Measurements from ENCODE around the gene PNPLA5. TPM values are rescaled to one million over a fixed set of nuclear protein-coding genes. Genes with fewer than 3 reads are reported as not detected.
"Not testable (repeated sequence)": the region's sequence is repeated elsewhere in the genome, so short reads cannot be mapped to it uniquely, and the experiment has no call there.

Gene PNPLA5
- total RNA-seq, 2 donors from 2014 or later = not detected

GRCh38 chr22:43919106-43919973, 27.5 kb upstream of the PNPLA5 start:
- Mint-ChIP-seq H3K4me1 (ENCODE audit: low read depth) (peaks cover 4% of the 10 kb centered on the region), H3K27ac (no peak overlapping the region), H3K4me3 (no peak overlapping the region), H3K36me3 (ENCODE audit: insufficient read depth in 2 of 2) (peaks cover 0 to 3% of the 10 kb centered on the region in 2 donors), H3K9me3 (no peaks in the 10 kb centered on the region), H3K27me3 (ENCODE audit: low read depth) (peaks cover 10% of the 10 kb centered on the region)
- ATAC-seq (replicated peaks in 1 of 2) (no peak), DNase-seq (no peak)

GRCh38 chr22:43917521-43917920, 25.7 kb upstream of the PNPLA5 start:
- no peak for ATAC-seq (replicated peaks in 1 of 2)
- no peak for DNase-seq
- Mint-ChIP-seq H3K9me3 (no peaks in the 10 kb centered on the region), H3K4me1 (ENCODE audit: low read depth) (no peaks in the 10 kb centered on the region), H3K4me3 (no peak overlapping the region), H3K36me3 (ENCODE audit: insufficient read depth in 2 of 2) (no peaks in the 10 kb centered on the region), H3K27me3 (ENCODE audit: low read depth) (peaks cover 12% of the 10 kb centered on the region), H3K27ac (no peak overlapping the region)

DNA sequence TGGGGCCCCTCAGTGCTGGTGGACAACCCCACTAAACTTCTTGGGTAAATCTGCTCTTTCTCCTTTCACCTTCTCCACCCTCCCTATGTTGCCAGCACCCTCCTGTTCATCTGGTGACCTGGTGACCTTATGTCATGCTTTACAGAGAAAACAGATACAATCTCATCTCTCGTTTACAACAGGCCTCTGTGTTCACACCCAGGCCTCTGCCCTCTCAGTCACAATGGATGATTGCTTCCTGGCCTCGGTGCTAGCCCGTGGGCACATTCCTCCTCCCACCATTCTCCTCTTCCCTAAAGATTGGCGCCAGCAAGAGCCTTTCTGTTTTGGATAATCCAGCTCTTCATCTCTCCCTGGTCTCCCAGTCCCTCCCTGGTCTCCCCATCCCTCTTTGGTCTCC, 19.5 kb upstream of the PNPLA5 start:
- Mint-ChIP-seq H3K4me3 (no peak overlapping the region), H3K4me1 (ENCODE audit: low read depth) (no peaks in the 10 kb centered on the region), H3K27me3 (ENCODE audit: low read depth) (peaks cover 31% of the 10 kb centered on the region), H3K27ac (no peak overlapping the region), H3K36me3 (ENCODE audit: insufficient read depth in 2 of 2) (no peaks in the 10 kb centered on the region), H3K9me3 (no peaks in the 10 kb centered on the region)
- ATAC-seq (replicated peaks in 1 of 2) (no peak), DNase-seq (no peak)

GRCh38 chr22:43910178-43910695, 18.4 kb upstream of the PNPLA5 start:
- H3K4me1 Mint-ChIP-seq (ENCODE audit: low read depth) = no peaks in the 10 kb centered on the region
- H3K27me3 Mint-ChIP-seq (ENCODE audit: low read depth) = peaks cover 31% of the 10 kb centered on the region
- no peak overlapping the region for H3K27ac Mint-ChIP-seq
- ATAC-seq (replicated peaks in 1 of 2) = no peak
- DNase-seq = no peak
- H3K9me3 Mint-ChIP-seq = no peaks in the 10 kb centered on the region
- H3K4me3 Mint-ChIP-seq = no peak overlapping the region
- no peaks in the 10 kb centered on the region for H3K36me3 Mint-ChIP-seq (ENCODE audit: insufficient read depth in 2 of 2)

- H3K9me3 Mint-ChIP-seq = no peaks in the 10 kb centered on the region
Observed at GRCh38 chr22:43909708-43910107, 17.9 kb upstream of the PNPLA5 start.

DNA sequence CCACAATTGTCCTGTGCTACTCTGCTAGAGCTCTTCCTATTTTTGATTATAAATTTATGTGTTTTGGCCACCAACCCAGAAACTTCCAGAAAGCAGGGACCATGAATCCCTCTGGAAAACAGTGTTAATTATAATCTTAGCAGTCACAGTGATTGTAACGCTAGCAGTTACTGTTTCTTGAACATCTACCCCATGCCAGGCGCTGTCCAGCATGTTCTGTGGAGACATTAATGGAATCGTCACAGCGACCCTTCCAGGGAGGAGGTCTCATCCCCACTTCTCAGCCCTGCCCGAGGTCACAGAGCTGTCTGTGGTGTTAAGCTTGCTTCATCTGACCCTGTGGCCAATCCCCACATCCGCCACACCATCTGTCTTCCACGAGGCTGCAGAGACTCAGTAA, 13.9 kb upstream of the PNPLA5 start:
- H3K27me3 Mint-ChIP-seq (ENCODE audit: low read depth) = peaks cover 14% of the 10 kb centered on the region
- H3K9me3 Mint-ChIP-seq = no peaks in the 10 kb centered on the region
- no peaks in the 10 kb centered on the region for H3K36me3 Mint-ChIP-seq (ENCODE audit: insufficient read depth in 2 of 2)
- H3K4me1 Mint-ChIP-seq (ENCODE audit: low read depth) = no peaks in the 10 kb centered on the region
- no peak overlapping the region for H3K4me3 Mint-ChIP-seq
- no peak overlapping the region for H3K27ac Mint-ChIP-seq
- ATAC-seq (replicated peaks in 1 of 2) = no peak
- DNase-seq = no peak

More at GRCh38 chr22:43909708-43910107, 17.9 kb upstream of the PNPLA5 start:
- H3K27me3 Mint-ChIP-seq (ENCODE audit: low read depth) = peaks cover 31% of the 10 kb centered on the region
- H3K36me3 Mint-ChIP-seq (ENCODE audit: insufficient read depth in 2 of 2) = no peaks in the 10 kb centered on the region
- no peak overlapping the region for H3K27ac Mint-ChIP-seq
- DNase-seq = no peak
- no peaks in the 10 kb centered on the region for H3K4me1 Mint-ChIP-seq (ENCODE audit: low read depth)
- ATAC-seq (replicated peaks in 1 of 2) = no peak
- H3K4me3 Mint-ChIP-seq = no peak overlapping the region

- DNase-seq = peak; percentile 25 to 27
- not testable (repeated sequence) for ATAC-seq (replicated peaks in 1 of 2); H3K27me3 Mint-ChIP-seq (ENCODE audit: low read depth); H3K27ac Mint-ChIP-seq; H3K9me3 Mint-ChIP-seq; H3K4me3 Mint-ChIP-seq; H3K4me1 Mint-ChIP-seq (ENCODE audit: low read depth); H3K36me3 Mint-ChIP-seq (ENCODE audit: insufficient read depth in 2 of 2)
Observed at GRCh38 chr22:43904412-43904811, 12.6 kb upstream of the PNPLA5 start.

- H3K27ac Mint-ChIP-seq; H3K4me3 Mint-ChIP-seq; DNase-seq; H3K9me3 Mint-ChIP-seq; ATAC-seq (replicated peaks in 1 of 2); H3K4me1 Mint-ChIP-seq (ENCODE audit: low read depth); H3K27me3 Mint-ChIP-seq (ENCODE audit: low read depth); H3K36me3 Mint-ChIP-seq (ENCODE audit: insufficient read depth in 2 of 2): not testable (repeated sequence)
Observed at GRCh38 chr22:43903033-43903432, 11.2 kb upstream of the PNPLA5 start.

DNA sequence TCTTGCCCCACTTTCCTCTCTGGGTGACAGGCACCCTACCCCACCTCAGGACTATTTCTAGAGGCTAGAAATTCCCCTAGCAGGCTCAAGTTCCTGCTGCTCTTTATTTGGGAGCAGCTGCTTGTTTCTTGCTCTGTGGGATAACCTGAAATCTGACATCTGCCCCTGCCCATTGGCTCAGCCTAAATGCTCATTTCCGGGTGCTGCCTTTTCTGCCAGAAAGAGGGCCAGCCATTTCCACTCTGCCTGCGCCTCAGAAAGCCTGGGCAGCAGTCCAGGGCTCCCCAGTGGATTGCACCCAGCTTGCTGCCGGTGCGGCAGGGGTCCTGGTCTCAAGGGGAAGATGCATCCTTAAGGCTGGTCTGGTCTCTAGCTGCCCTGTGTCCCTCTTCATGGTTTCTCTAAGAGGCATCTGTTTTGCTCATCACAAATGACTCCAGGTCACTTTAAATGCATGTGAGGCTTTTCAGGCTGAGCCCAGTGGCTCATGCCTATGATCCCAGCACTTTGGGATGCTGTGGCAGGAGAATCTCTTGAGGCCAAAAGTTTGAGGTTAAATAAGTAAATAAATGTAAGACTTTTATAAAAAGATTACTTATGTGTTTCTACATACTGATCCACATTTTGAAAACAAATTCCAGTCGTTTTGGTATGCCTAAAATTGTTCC, 10.3 kb upstream of the PNPLA5 start:
- H3K9me3 Mint-ChIP-seq = no peaks in the 10 kb centered on the region
- H3K4me3 Mint-ChIP-seq = no peak overlapping the region
- ATAC-seq (replicated peaks in 1 of 2) = no peak
- no peak for DNase-seq
- H3K36me3 Mint-ChIP-seq (ENCODE audit: insufficient read depth in 2 of 2) = no peaks in the 10 kb centered on the region
- H3K27ac Mint-ChIP-seq = no peak overlapping the region
- H3K27me3 Mint-ChIP-seq (ENCODE audit: low read depth) = no peaks in the 10 kb centered on the region
- H3K4me1 Mint-ChIP-seq (ENCODE audit: low read depth) = no peaks in the 10 kb centered on the region

- Mint-ChIP-seq H3K36me3 (ENCODE audit: insufficient read depth in 2 of 2) (no peaks in the 10 kb centered on the region), H3K27me3 (ENCODE audit: low read depth) (no peaks in the 10 kb centered on the region), H3K9me3 (no peaks in the 10 kb centered on the region), H3K27ac (no peak overlapping the region), H3K4me3 (no peak overlapping the region), H3K4me1 (ENCODE audit: low read depth) (no peaks in the 10 kb centered on the region)
- DNase-seq (no peak), ATAC-seq (replicated peaks in 1 of 2) (no peak)
Observed at GRCh38 chr22:43900206-43900605, 8.4 kb upstream of the PNPLA5 start.

DNA sequence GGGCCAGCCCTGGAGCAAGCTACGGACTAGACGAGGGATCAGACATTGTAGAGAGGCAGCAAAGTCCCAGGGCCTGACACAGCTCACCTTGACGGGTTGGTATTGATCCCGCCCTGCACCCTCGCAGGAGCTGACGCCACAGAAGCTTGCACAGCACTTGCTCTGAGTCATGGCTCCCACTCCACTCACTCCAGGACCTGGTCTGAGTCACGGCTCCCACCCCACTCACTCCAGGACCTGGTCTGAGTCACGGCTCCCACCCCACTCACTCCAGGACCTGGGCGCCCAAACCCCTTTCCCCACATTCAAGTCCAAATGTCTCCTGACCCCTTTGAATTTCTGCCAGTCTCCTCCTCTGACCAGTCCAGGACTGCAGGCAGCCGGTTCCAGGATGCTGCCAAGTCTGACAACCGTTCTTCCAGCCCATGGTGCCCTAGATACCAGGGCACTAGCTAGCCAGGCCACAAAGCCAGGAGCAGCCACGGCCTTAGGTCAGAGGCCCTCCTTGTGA, 6.0 kb upstream of the PNPLA5 start:
- DNase-seq = peak in 1 of 2 donors; percentile 20
- no peaks in the 10 kb centered on the region for H3K9me3 Mint-ChIP-seq
- ATAC-seq (replicated peaks in 1 of 2) = peak; percentile 24 to 79
- H3K4me3 Mint-ChIP-seq = no peak overlapping the region
- peaks cover 13% of the 10 kb centered on the region for H3K27me3 Mint-ChIP-seq (ENCODE audit: low read depth)
- H3K27ac Mint-ChIP-seq = no peak overlapping the region
- H3K4me1 Mint-ChIP-seq (ENCODE audit: low read depth) = no peaks in the 10 kb centered on the region
- no peaks in the 10 kb centered on the region for H3K36me3 Mint-ChIP-seq (ENCODE audit: insufficient read depth in 2 of 2)

DNA sequence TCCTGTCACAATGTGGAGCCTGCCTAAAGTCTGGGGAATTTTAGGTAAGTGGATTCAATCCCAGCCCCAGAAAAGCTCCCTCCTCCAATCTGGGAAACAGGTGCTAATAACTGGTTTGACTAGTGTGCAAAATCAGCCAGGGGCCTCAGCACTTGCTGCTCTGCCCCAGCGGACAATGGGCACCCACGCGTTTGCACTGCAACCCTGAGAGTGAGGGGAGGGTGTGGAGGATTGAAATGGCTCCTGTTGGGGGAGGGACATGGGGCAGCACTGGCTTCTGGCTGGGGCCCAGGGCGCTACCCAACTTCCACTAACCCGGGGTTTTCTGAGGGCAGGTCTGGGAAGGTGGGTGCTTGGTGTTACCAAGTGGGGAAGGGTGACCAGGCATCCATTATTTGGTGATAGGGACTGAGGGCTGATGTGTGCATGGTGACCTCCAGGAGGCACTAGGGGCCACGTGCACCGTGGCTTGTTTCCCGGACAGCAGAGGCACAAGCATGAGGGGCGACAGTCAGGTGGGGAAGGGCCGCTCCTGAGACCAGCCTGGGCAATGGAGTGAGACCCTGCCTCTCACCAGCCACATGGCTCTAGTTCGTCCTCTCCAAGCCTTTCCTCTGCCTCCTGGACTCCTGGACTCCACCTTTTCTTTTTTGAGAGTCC, 4.3 kb upstream of the PNPLA5 start:
- Mint-ChIP-seq H3K9me3 (no peaks in the 10 kb centered on the region), H3K36me3 (ENCODE audit: insufficient read depth in 2 of 2) (no peaks in the 10 kb centered on the region), H3K27ac (no peak overlapping the region), H3K4me3 (no peak overlapping the region), H3K27me3 (ENCODE audit: low read depth) (peaks cover 18% of the 10 kb centered on the region), H3K4me1 (ENCODE audit: low read depth) (no peaks in the 10 kb centered on the region)
- ATAC-seq (replicated peaks in 1 of 2) = no peak
- no peak for DNase-seq

- no peak overlapping the region for H3K27ac Mint-ChIP-seq
Observed at GRCh38 chr22:43894122-43894521, 2.3 kb upstream of the PNPLA5 start.

More at GRCh38 chr22:43894122-43894521, 2.3 kb upstream of the PNPLA5 start:
- DNase-seq = no peak
- H3K4me3 Mint-ChIP-seq = no peak overlapping the region
- no peak for ATAC-seq (replicated peaks in 1 of 2)
- no peaks in the 10 kb centered on the region for H3K9me3 Mint-ChIP-seq
- peaks cover 23% of the 10 kb centered on the region for H3K27me3 Mint-ChIP-seq (ENCODE audit: low read depth)
- no peaks in the 10 kb centered on the region for H3K36me3 Mint-ChIP-seq (ENCODE audit: insufficient read depth in 2 of 2)
- H3K4me1 Mint-ChIP-seq (ENCODE audit: low read depth) = no peaks in the 10 kb centered on the region

Data from activated T-cell treated with anti-CD3 and anti-CD28 coated beads, Interleukin-2, amount 50 U/mL, for 72 hours (primary cell).